ENCODE measurements around the gene NAT16.
A peak's percentile ranks its signal among the peaks of the same experiment; 100 is the strongest.

The NAT16 gene

GRCh38 chr7:101170617-101171441, 9.3 kb downstream of the NAT16 start:
- Histone ChIP-seq H3K79me2 (ENCODE audit: low read length) (no peaks in the 10 kb centered on the region), H3K9me3 (ENCODE audit: insufficient read depth, low read length) (no peaks in the 10 kb centered on the region), H4K20me1 (ENCODE audit: insufficient read depth, low read length) (no peaks in the 10 kb centered on the region), H3K9ac (ENCODE audit: low read length) (no peak overlapping the region), H3K27ac (ENCODE audit: low read length) (no peak overlapping the region), H2AFZ (ENCODE audit: low read depth, low read length) (no peak overlapping the region), H3K27me3 (ENCODE audit: low read depth, low read length) (peaks cover 42% of the 10 kb centered on the region), H3K4me3 (ENCODE audit: low read length) (no peak overlapping the region), H3K36me3 (replicated peaks; ENCODE audit: low read depth, low read length) (no peaks in the 10 kb centered on the region), H3K4me2 (ENCODE audit: low read length) (no peak overlapping the region), H3K4me1 (ENCODE audit: low read length) (peaks cover 21% of the 10 kb centered on the region)
- no peak for TF ChIP-seq CTCF (IDR thresholded peaks at IDR 0.05; ENCODE audit: low read depth, low read length)
- no peak for TF ChIP-seq EZH2phosphoT487 (IDR thresholded peaks at IDR 0.05; ENCODE audit: low read depth)

- peak overlapping the region; percentile 97 for H2AFZ ChIP-seq (ENCODE audit: low read depth, low read length)
- peak overlapping the region; percentile 75 for H3K4me3 ChIP-seq (ENCODE audit: low read length)
- no peaks in the 10 kb centered on the region for H3K79me2 ChIP-seq (ENCODE audit: low read length)
- 0 out of 2 replicates have a peak overlapping the region, but pooled peaks have one; percentile 28 for H3K9ac ChIP-seq (ENCODE audit: low read length)
- H4K20me1 ChIP-seq (ENCODE audit: insufficient read depth, low read length): no peaks in the 10 kb centered on the region
- H3K9me3 ChIP-seq (ENCODE audit: insufficient read depth, low read length): no peaks in the 10 kb centered on the region
- peaks cover 42% of the 10 kb centered on the region for H3K27me3 ChIP-seq (ENCODE audit: low read depth, low read length)
- peaks cover 21% of the 10 kb centered on the region for H3K4me1 ChIP-seq (ENCODE audit: low read length)
- H3K4me2 ChIP-seq (ENCODE audit: low read length): peak overlapping the region; percentile 99
- H3K27ac ChIP-seq (ENCODE audit: low read length): no peak overlapping the region
- TF ChIP-seq CTCF (IDR thresholded peaks at IDR 0.05; ENCODE audit: low read depth, low read length): peak; percentile 86
- TF ChIP-seq EZH2phosphoT487 (IDR thresholded peaks at IDR 0.05; ENCODE audit: low read depth): no peak
- no peaks in the 10 kb centered on the region for H3K36me3 ChIP-seq (replicated peaks; ENCODE audit: low read depth, low read length)
Observed at GRCh38 chr7:101169838-101170551, 10.1 kb downstream of the NAT16 start.

- Histone ChIP-seq H2AFZ (ENCODE audit: low read depth, low read length) (peak overlapping the region; percentile 97), H3K79me2 (ENCODE audit: low read length) (no peaks in the 10 kb centered on the region), H3K4me3 (ENCODE audit: low read length) (peak overlapping the region; percentile 75), H3K9me3 (ENCODE audit: insufficient read depth, low read length) (no peaks in the 10 kb centered on the region), H3K9ac (ENCODE audit: low read length) (0 out of 2 replicates have a peak overlapping the region, but pooled peaks have one; percentile 28), H3K36me3 (replicated peaks; ENCODE audit: low read depth, low read length) (no peaks in the 10 kb centered on the region), H4K20me1 (ENCODE audit: insufficient read depth, low read length) (no peaks in the 10 kb centered on the region), H3K27ac (ENCODE audit: low read length) (no peak overlapping the region), H3K27me3 (ENCODE audit: low read depth, low read length) (peaks cover 42% of the 10 kb centered on the region), H3K4me1 (ENCODE audit: low read length) (peaks cover 21% of the 10 kb centered on the region), H3K4me2 (ENCODE audit: low read length) (peak overlapping the region; percentile 99)
- TF ChIP-seq CTCF (IDR thresholded peaks at IDR 0.05; ENCODE audit: low read depth, low read length): no peak
- no peak for TF ChIP-seq EZH2phosphoT487 (IDR thresholded peaks at IDR 0.05; ENCODE audit: low read depth)
Observed at GRCh38 chr7:101169110-101169837, 10.8 kb downstream of the NAT16 start.

Measured in OCI-LY3 (cell line).